ENCODE measurements around the gene GRB10. TPM values are rescaled to one million over a fixed set of nuclear protein-coding genes. Genes with fewer than 3 reads are reported as not detected.

The GRB10 gene
- total RNA-seq, 4 donors from 2014 or later: 32.1 to 50.3 (median 38.1) TPM

- no peak for TF ChIP-seq CTCF (IDR thresholded peaks at IDR 0.05)
- TF ChIP-seq POLR2A (IDR thresholded peaks at IDR 0.05): no peak
- no peak for DNase-seq
- H3K27ac ChIP-seq: no peak overlapping the region
- H3K36me3 ChIP-seq: peaks cover 0 to 10% (median 0%) of the 10 kb centered on the region in 3 donors
- H3K4me3 ChIP-seq: no peak overlapping the region
- no peaks in the 10 kb centered on the region for H3K27me3 ChIP-seq
- no peaks in the 10 kb centered on the region for H3K4me1 ChIP-seq
- H3K9me3 ChIP-seq: no peaks in the 10 kb centered on the region
These were observed 183.3 kb downstream of the GRB10 start for GRCh38 chr7:50599385-50599784.

- H3K4me1 ChIP-seq: no peaks in the 10 kb centered on the region
- no peaks in the 10 kb centered on the region for H3K27me3 ChIP-seq
- no peak overlapping the region for H3K27ac ChIP-seq
- H3K9me3 ChIP-seq: no peaks in the 10 kb centered on the region
- peaks cover 0 to 3% (median 0%) of the 10 kb centered on the region in 3 donors for H3K36me3 ChIP-seq
- DNase-seq: no peak
- TF ChIP-seq POLR2A (IDR thresholded peaks at IDR 0.05) (no peak), CTCF (IDR thresholded peaks at IDR 0.05) (no peak)
- H3K4me3 ChIP-seq: no peak overlapping the region
These were observed 184.0 kb downstream of the GRB10 start for GRCh38 chr7:50598460-50599343.

GRCh38 chr7:50596484-50596883 lies 186.2 kb downstream of the GRB10 start:
- DNase-seq: no peak
- Histone ChIP-seq H3K36me3 (peaks cover 0 to 9% (median 0%) of the 10 kb centered on the region in 3 donors), H3K27ac (no peak overlapping the region), H3K9me3 (no peaks in the 10 kb centered on the region), H3K4me1 (no peaks in the 10 kb centered on the region), H3K4me3 (no peak overlapping the region), H3K27me3 (no peaks in the 10 kb centered on the region)
- no peak for TF ChIP-seq CTCF (IDR thresholded peaks at IDR 0.05)

GRCh38 chr7:50595491-50596102 lies 187.1 kb downstream of the GRB10 start:
- no peak overlapping the region for H3K4me3 ChIP-seq
- no peak overlapping the region for H3K27ac ChIP-seq
- H3K4me1 ChIP-seq: no peaks in the 10 kb centered on the region
- TF ChIP-seq CTCF (IDR thresholded peaks at IDR 0.05): peak in 4 of 6 experiments; percentile 23 to 64 (median 62)
- no peak for TF ChIP-seq POLR2A (IDR thresholded peaks at IDR 0.05)
- H3K9me3 ChIP-seq: no peaks in the 10 kb centered on the region
- DNase-seq: peak in 1 of 3 donors; percentile 57
- no peaks in the 10 kb centered on the region for H3K27me3 ChIP-seq
- H3K36me3 ChIP-seq: peaks cover 0 to 9% (median 0%) of the 10 kb centered on the region in 3 donors

- DNase-seq: no peak
- Histone ChIP-seq H3K4me1 (no peaks in the 10 kb centered on the region), H3K27ac (no peak overlapping the region), H3K27me3 (no peaks in the 10 kb centered on the region), H3K9me3 (no peaks in the 10 kb centered on the region), H3K36me3 (peaks cover 0 to 9% (median 0%) of the 10 kb centered on the region in 3 donors), H3K4me3 (no peak overlapping the region)
- TF ChIP-seq CTCF (IDR thresholded peaks at IDR 0.05): no peak
- TF ChIP-seq POLR2A (IDR thresholded peaks at IDR 0.05): no peak
These were observed 187.8 kb downstream of the GRB10 start for GRCh38 chr7:50594734-50595485.

All from Peyer's patch (tissue), 4 donors.